Hematopoietic multipotent progenitor cell treated with erythropoietin and hydrocortisone succinate and interleukin-3 and kit ligand, for 17 days (in vitro differentiated cells): ENCODE results near the gene KIT.

Experiments
- DNase-seq: peaks from one replicate; pipeline ENCODE4 v3.0.0-alpha.2; 2015; ENCODE audit warnings: low spot score

Gene KIT

DNA sequence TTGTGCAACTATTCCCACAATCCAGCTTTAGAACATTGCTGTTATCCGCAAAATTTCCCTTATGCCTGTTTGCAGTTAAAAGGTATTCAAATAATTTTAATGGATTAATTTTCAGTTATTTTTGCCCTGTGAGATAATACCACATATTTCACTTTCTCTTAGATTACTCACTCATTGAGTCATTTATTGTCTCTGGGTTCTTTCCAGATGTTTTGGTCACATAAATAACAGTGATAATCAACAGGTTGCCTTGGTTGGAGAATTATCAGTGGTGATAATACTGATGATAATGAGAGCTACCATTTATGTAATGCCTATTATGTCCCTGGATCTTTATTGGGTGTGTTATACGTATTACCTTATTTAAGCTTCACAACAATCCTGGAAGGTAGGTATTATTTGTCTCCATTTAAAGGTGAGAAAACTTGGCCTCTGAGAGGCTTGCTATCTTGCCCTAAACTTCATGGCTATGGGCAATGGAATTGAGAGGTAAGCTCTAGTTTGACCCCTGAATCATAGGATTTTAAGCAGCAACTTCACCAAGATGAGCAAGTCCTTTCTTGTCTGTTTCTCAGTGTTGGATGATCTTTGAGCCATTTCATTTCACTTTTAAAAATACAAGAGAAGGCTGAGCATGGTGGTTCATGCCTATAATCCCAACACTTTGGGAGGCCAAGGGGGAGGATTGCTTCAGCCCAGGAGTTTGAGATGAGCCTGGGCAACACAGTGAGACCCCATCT is 87.4 kb downstream of the KIT start:
- no peak for DNase-seq

DNA sequence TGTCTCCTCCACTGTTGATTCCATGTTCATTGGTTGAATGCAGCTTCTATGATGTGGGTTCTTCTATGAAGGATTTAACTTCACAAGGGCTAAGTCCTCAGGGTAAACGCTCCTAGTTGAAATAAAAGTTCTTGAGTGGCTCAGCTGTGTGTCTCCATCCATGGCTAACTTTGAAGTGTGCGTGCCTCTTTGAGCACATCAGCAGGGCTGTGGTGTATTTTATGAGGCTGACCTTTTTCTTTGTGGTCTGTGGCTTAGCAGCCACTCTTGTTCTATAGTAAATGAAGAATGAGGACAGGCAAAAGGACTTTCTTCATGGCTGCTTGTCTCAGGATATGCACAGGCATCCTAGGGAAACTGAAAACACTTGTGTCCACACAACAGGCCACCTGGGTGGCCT is 88.5 kb downstream of the KIT start:
- no peak for DNase-seq

DNA sequence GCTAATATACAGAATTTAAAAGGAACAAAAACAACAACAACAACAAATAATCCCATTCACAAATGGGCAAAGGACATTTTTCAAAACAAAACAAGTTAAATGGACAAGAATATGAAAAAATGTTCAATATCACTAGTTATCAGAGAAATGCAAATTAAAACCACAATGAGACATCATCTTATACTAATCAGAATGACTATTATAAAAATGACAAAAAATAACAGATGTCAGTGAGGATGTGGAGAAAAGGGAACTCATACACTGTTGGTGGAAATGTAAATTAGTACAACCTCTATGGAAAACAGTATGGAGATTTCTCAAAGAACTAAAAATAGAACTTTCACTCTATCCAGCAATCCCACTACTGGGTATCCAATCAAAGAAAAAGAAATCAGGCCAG is 92.6 kb downstream of the KIT start:
- no peak for DNase-seq

DNA sequence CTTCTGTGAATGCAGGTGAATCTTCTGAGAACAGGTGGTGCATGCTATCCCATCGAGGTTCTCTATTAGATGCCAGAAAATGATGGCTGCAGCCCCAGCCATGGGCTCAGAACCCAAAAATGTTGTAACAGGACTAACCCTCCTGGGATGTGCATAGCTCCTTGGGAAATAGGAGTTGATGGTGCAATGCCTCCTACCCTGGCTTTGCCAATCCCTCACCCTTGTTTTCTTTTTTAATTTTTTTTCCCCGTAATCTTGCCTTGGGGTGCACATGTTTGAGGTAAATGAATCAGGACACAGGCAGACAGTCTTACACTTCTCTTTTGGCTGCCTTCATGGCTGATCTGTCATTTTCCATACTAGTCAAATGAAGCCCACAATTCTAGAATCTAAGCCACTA is 96.6 kb downstream of the KIT start:
- DNase-seq: no peak

DNA sequence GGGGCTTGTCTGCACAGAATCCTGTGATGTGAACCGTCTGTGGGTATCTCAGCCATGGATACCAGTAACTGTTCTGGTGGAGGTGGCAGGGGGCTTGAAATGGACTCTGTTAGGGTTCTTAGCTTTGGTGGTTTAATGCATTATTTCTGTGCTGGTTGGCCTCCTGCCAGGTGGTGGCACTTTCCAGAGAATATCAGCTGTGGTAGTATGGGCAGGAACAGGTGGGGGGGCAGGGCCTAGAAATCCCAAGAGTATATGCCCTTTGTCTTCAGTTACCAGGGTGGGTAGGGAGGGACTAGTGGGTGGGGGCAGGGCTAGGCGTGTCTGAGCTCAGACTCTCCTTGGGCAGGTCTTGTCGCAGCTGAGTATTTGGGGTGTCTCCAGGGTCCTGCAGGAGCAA is 106.7 kb downstream of the KIT start:
- no peak for DNase-seq

DNA sequence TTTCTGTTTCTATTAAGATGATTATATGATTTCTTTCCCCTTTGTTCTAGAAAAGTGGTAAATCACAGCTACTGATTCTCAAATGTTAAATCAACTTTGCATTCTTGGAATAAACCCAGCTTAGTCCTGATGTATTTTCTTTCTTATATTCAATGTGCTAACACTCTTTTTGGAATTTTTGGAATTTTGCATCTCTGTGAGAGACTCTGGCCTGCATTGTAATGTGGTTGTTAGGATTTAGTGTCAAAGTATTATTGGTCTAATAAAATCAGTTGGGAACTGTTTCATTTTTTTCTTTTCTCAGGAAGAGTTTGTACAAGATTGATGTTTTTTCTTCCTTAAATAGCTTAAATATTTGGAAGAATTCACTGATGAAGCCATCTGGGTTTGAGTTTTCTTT is 109.6 kb downstream of the KIT start:
- DNase-seq: no peak

DNA sequence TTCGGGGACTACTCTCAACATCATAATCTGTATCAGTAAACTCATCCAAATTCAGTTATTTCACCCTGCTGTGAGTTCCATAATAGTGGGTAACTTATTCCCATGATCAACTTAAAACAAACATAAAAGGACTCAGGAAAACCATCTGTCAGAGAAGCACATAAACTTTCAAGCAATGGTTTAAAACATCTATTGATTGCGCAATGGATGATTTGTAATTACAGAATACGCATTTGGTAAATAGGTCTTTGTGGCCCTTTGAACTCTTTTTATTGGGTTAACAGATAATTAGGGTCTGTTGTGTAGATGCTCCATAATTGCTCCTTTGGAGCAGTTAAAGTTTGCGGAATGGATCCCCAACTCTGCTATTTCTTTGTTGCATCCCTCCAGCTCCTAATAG is 115.3 kb downstream of the KIT start:
- no peak for DNase-seq

DNA sequence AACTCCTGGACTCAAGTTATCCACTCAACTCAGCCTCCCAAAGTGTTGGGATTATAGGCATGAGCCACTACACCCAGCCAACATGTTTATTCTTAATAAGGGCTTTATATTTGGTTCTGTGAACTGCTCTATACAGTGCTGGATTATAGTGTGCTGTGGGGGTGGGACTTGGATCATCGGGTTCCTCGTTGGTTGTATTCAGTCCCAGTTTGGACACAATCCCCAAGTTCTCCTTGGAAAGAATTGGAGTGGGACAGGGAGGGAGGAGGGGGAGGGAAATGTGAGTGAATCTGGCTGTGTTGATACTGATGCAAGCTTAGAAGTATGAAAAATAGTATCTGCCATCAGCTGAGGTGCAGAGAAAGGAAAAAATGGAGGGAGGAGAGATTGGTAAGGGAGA is 121.3 kb downstream of the KIT start:
- DNase-seq: no peak

DNA sequence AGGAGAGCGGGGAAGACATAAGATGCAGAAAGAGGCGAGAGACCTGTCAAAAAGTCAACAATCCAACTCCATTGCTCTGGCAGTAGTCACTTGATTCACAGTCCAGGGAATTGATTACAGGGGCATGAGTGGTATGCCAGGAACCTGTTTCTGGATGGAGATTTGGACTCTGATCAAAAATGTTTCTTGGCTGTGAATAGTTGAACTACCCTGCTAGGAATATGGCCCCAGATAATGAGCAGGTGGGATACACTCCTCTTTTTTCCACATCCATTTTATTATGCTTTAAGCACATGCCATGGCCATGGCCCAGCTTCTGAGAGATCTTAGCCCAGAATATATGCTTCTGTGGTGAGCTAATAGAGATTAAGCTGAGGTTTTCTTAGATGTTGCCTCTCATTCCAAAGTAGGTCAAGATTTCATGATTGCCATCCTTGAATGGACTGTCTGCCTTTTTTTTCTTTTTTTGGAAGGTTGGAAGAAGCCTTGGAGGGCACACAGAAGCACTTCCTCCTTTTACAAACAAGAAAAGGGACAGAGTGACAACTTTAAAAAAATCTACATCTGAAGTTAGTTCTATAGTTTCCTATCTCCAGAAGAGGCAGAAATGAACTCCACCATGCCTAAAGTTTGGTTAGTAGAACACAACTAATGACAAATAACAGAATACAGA is 121.9 kb downstream of the KIT start:
- DNase-seq: no peak

DNA sequence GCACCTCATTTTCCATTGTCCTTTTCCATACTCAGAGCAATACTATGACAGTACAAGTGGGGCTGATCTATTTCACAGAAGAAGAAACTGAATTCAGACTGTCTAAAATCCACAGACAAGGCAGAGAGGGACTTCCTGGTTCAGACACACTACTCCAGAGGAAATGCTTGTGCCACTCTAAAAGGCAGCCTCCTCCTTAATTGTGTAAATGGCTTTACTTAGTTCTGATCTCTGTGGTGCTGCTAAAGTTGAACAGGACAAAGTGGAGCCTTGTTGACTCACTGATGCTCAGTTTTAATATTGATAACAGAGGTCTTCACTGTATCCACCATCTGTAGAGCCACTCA is 122.4 kb downstream of the KIT start:
- no peak for DNase-seq

DNA sequence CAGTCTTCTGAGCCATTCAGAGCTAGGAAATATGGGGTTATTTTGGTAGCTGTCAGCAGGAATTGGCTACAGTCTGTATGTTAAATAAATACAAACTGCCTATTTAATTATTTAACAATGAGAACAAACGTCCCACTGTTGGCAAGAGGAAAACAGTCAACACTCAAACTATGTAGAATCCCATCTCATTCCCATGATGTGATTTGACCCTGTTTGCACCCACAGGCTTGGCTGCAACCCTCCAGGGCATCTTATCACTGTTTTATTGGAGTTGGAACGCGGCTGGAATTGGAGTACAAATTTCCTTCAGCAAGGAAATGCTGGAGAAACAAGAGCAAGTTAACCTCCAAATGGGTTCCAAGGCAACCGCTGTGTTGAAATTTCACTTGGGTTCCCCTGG is 124.0 kb downstream of the KIT start:
- no peak for DNase-seq

DNA sequence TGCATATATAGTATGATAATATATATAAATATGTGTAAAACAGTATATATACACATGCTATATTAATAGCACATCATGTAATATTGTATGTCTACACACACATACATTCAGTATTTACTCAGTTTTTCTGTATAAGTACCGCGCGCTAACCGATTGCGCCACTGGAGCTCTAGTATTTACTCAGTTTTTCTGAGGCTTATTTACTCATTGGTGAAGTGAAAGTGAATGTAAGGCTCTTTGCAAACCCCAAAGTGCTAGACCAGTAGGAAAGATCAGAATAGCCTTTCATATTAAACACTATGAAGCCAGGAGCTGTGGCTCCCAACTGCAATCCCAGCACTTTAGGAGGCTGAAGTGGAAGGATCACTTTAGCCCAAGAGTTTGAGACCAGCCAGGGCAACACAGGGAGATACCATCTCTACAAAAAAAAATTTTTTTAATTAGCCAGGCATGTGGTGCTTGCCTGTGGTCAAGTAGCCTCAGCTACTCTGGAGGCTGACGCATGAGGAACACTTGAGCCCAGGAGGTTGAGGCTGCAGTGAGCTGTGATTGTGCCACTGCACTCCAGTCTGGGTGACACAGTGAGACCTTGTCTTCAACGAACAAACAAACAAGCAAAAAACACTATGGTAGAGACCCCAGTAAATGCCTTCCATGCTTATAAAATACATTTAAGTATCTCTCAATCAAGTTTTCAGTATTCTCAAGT is 125.8 kb downstream of the KIT start:
- no peak for DNase-seq

DNA sequence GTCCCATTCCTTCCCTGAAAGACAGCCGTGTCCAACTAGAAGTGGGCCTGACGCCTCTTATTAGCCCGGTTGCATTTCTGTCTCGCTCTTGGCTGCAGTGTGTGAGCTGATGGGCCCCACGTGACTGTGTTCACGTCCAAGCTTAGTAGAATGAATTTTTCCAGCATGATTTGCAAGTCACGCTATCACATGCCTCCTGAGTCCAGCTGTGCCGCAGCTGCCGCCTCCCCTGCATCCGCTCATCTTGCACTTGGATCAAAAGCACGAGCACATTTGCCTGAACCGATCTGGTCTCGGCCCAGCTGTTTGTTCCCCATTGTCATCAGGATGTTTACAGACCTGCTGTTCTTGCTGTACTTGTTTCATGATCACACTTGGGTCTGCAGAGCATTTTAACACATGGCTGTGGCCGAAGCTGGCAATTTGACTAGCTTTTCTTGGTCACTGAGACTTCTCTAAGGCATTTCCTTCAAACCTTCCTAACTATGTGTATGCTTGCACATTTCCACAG is 126.5 kb downstream of the KIT start:
- DNase-seq: no peak
